Left colon (tissue), 2 donors: ENCODE measurements around the gene RHOG. TPM values are rescaled to one million over a fixed set of nuclear protein-coding genes. Genes with fewer than 3 reads are reported as not detected.
"Not testable (repeated sequence)": the region's sequence is repeated elsewhere in the genome, so short reads cannot be mapped to it uniquely, and the experiment has no call there.

ENCODE experiments used
- ATAC-seq: fragments of 200-7000 bp; cut with Tn5 transposase; one replicate; pipeline ENCODE4 v1.9.1; 2020; ENCODE audit warnings: mild to moderate bottlenecking, moderate library complexity
- DNase-seq, 2 donors: peaks; one replicate each; pipeline ENCODE4 v3.0.0-alpha.2; 2020
- intact Hi-C, 2 donors: fragments of 100-400 bp; cut with DNase I in 1 of 2; cut with micrococcal nuclease in 1 of 2; formaldehyde crosslinking; loops; one replicate each; pipeline versions ENCODE4 v1.11.2 to v1.14.0; 2022; cut with DNase I, micrococcal nuclease
- total RNA-seq, 2 donors: library from RNA; stranded (reverse); fragmentation: NEBNext Ultra II Directional; extraction: Animal tissue kit (Norgen Biotek cat#: 25700); gene quantifications; one replicate each; pipeline ENCODE4 v1.2.1, GENCODE V29; 2021
- donor health status: DM: no; HTN: no; CAD: no.
- donor health status: DM: yes; HTN: yes; CAD: no.

RHOG gene
- total RNA-seq, 2 donors from 2014 or later: 65.7 to 71.8 TPM

GRCh38 chr11:3823303-3823702, 17.5 kb downstream of the RHOG start:
- DNase-seq (no peak), ATAC-seq (no peak)
- intact Hi-C loops: no loop called here

GRCh38 chr11:3822312-3822711, 18.4 kb downstream of the RHOG start:
- ATAC-seq (no peak), DNase-seq (no peak)
- intact Hi-C loops: no loop called here

- intact Hi-C loops: no loop called here
- DNase-seq (no peak), ATAC-seq (no peak)
Measured at GRCh38 chr11:3820971-3821370, 19.8 kb downstream of the RHOG start.

- no peak for DNase-seq
- ATAC-seq: no peak
- intact Hi-C loops: no loop called here
Measured at GRCh38 chr11:3817181-3817800, 23.5 kb downstream of the RHOG start.

- intact Hi-C loops: no loop called here
- no peak for DNase-seq
- ATAC-seq: no peak
Measured at GRCh38 chr11:3816673-3817072, 24.1 kb downstream of the RHOG start.

- no peak for DNase-seq
- no peak for ATAC-seq
- intact Hi-C loops: no loop called here
Measured at GRCh38 chr11:3815845-3816244, 24.9 kb downstream of the RHOG start.

- intact Hi-C loops, ATAC-seq, DNase-seq: not testable (repeated sequence)
Measured at GRCh38 chr11:3814832-3815231, 25.9 kb downstream of the RHOG start.

GRCh38 chr11:3810951-3811350, 29.8 kb downstream of the RHOG start:
- intact Hi-C loops: no loop called here
- ATAC-seq (no peak), DNase-seq (no peak)

GRCh38 chr11:3810446-3810845, 30.3 kb downstream of the RHOG start:
- intact Hi-C loops: no loop called here
- ATAC-seq (no peak), DNase-seq (no peak)

- intact Hi-C loops: no loop called here
- ATAC-seq (no peak), DNase-seq (no peak)
Measured at GRCh38 chr11:3809624-3809928, 31.2 kb downstream of the RHOG start.

- intact Hi-C loops: no loop called here
- DNase-seq: peak; percentile 37 to 65
- ATAC-seq: peak; percentile 81
Measured at GRCh38 chr11:3808861-3809623, 31.7 kb downstream of the RHOG start.

GRCh38 chr11:3807909-3808860, 32.6 kb downstream of the RHOG start, which contains the start of gene PGAP2:
Gene PGAP2, plus strand, starts transcription at chr11:3808560. Its CDS starts 2,700 bp downstream, at chr11:3811260.
- DNase-seq: peak; percentile 69 to 86
- intact Hi-C loops: no loop called here
- ATAC-seq: peak; percentile 82

- no peak for DNase-seq
Measured at GRCh38 chr11:3803726-3804495, 36.8 kb downstream of the RHOG start.

GRCh38 chr11:3802011-3802790, 38.6 kb downstream of the RHOG start:
- ATAC-seq (no peak), DNase-seq (no peak)
- intact Hi-C loops: no loop called here

More at GRCh38 chr11:3803726-3804495, 36.8 kb downstream of the RHOG start:
- intact Hi-C loops: no loop called here
- ATAC-seq: no peak

GRCh38 chr11:3799873-3800272, 40.9 kb downstream of the RHOG start:
- ATAC-seq (no peak), DNase-seq (no peak)
- intact Hi-C loops: no loop called here

GRCh38 chr11:3799143-3799542, 41.6 kb downstream of the RHOG start:
- DNase-seq (no peak), ATAC-seq (no peak)
- intact Hi-C loops: no loop called here

GRCh38 chr11:3797329-3798090, 43.2 kb downstream of the RHOG start, which contains the start of gene NUP98:
Gene NUP98, minus strand, starts transcription at chr11:3797554. Its CDS starts 15,437 bp downstream, at chr11:3782117.
- DNase-seq: peak; percentile 99 to 100
- ATAC-seq: peak; percentile 88
- intact Hi-C loops: no loop called here
